HepG2 (cell line): ENCODE data around the gene ZNF771. TPM values are rescaled to one million over a fixed set of nuclear protein-coding genes. Genes with fewer than 3 reads are reported as not detected.

Source experiments
- MIER3 ChIP-seq: IDR thresholded peaks from 2 replicates; pipeline ENCODE4 v1.6.1; 2016; ENCODE audit warnings: missing compliant biosample characterization, borderline replicate concordance
- POLR2AphosphoS2 ChIP-seq: IDR thresholded peaks from 2 replicates; pipeline ENCODE4 v1.6.1; 2011; ENCODE audit warnings: low read depth, low read length, improper control_type of control experiment
- RXRB ChIP-seq: IDR thresholded peaks from 2 replicates; pipeline ENCODE4 v1.6.1; 2016; ENCODE audit warnings: borderline replicate concordance, missing genetic modification reagents, missing compliant biosample characterization
- ZNF343 ChIP-seq: sonication (generic); formaldehyde crosslinking; IDR thresholded peaks from 2 replicates; pipeline ENCODE4 v1.4.0; 2020; ENCODE audit warnings: mild to moderate bottlenecking, missing genetic modification reagents
- ZNF607 ChIP-seq: sonication (generic); formaldehyde crosslinking; IDR thresholded peaks from 2 replicates; pipeline ENCODE4 v1.5.1; 2020; ENCODE audit warnings: missing genetic modification reagents, mild to moderate bottlenecking, borderline replicate concordance
- ZNF841 ChIP-seq: sonication (generic); formaldehyde crosslinking; IDR thresholded peaks from 2 replicates; pipeline ENCODE4 v1.8.1; 2023; ENCODE audit warnings: missing genetic modification reagents, borderline replicate concordance
- polyA plus RNA-seq, 8 experiments: library from polyadenylated mRNA; depleted of rRNA in 3 of 8; stranded (reverse) in 7 of 8; unstranded in 1 of 8; fragments of >200 nt; fragmentation: Illumina TruSeq in 4 of 8; extraction: Trizol in 4 of 8; gene quantifications; 2 replicates each; pipeline versions ENCODE4 v1.2.1 to v1.2.3, GENCODE V29; 2011 to 2016; ENCODE audit warnings: low read depth in 4 of 8, missing spikeins in 1 of 8, mixed read lengths in 1 of 8; ENCODE audit not compliant: insufficient read depth in 1 of 8
- total RNA-seq, 5 experiments: library from RNA; depleted of rRNA; stranded (reverse); fragments of >200 nt; fragmentation: Illumina TruSeq; extraction: Trizol; gene quantifications; 2 replicates each; pipeline ENCODE4 v1.2.3, GENCODE V29; 2016; ENCODE audit warnings: low read depth in 1 of 5
- TF ChIP-seq, protein P1 (sequence below): IDR thresholded peaks from 2 replicates; pipeline ENCODE4 v1.4.0; 2020; ENCODE audit warnings: mild to moderate bottlenecking, missing genetic modification reagents
- TF ChIP-seq, protein P2 (sequence below): sonication (generic); formaldehyde crosslinking; IDR thresholded peaks from 2 replicates; pipeline ENCODE4 v1.4.0; 2020; ENCODE audit warnings: mild to moderate bottlenecking, missing genetic modification reagents
- TF ChIP-seq, protein P3 (sequence below): sonication (generic); formaldehyde crosslinking; IDR thresholded peaks from 2 replicates; pipeline ENCODE4 v1.4.0; 2020; ENCODE audit warnings: missing genetic modification reagents, borderline replicate concordance
- TF ChIP-seq, protein P4 (sequence below): sonication (generic); formaldehyde crosslinking; IDR thresholded peaks from 2 replicates; pipeline ENCODE4 v1.8.1; 2023; ENCODE audit warnings: missing genetic modification reagents, inconsistent platforms, borderline replicate concordance

ZNF771 gene
- total and polyA plus RNA-seq, 2 of the 13 experiments (the other 11 are each of a cell fraction or from before 2014, with no cell fraction given): 5.0 to 11.8 TPM

DNA sequence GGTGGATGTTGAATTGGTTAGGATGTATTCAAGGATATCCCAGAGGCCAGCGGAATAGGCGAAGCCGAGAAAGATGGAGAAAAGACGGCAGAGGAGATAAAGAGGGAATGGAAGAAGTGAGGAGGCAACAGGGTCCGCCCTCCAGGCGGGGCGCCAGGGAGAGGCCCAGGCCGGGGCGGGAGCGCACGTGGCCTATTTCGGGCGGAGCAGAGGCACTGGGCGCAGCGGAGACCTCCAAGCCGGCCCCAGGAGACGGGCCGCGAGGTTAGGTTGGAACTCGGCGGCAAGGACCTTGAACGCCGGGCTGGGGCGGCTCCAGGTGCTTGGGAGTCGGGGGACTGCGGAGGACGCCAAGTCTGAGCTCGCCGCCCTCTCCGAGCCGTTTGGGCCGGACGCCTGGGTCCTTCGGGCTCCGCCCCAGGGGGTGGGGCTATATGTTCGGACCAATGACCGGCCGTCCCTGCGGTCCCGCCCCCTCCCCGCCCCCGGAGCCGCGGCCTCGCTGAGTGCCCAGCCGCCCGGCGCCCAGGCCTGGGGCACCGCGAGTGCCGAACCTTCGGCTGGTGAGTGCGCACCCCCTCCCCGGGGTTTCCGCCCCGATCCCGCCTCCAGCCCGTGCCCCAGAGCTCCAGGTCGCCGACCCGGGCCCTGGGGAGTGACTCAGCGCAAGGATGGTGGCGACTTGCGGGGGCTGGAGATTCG is at the start of gene ZNF771 (continued):
- TF ChIP-seq, protein P1, sequence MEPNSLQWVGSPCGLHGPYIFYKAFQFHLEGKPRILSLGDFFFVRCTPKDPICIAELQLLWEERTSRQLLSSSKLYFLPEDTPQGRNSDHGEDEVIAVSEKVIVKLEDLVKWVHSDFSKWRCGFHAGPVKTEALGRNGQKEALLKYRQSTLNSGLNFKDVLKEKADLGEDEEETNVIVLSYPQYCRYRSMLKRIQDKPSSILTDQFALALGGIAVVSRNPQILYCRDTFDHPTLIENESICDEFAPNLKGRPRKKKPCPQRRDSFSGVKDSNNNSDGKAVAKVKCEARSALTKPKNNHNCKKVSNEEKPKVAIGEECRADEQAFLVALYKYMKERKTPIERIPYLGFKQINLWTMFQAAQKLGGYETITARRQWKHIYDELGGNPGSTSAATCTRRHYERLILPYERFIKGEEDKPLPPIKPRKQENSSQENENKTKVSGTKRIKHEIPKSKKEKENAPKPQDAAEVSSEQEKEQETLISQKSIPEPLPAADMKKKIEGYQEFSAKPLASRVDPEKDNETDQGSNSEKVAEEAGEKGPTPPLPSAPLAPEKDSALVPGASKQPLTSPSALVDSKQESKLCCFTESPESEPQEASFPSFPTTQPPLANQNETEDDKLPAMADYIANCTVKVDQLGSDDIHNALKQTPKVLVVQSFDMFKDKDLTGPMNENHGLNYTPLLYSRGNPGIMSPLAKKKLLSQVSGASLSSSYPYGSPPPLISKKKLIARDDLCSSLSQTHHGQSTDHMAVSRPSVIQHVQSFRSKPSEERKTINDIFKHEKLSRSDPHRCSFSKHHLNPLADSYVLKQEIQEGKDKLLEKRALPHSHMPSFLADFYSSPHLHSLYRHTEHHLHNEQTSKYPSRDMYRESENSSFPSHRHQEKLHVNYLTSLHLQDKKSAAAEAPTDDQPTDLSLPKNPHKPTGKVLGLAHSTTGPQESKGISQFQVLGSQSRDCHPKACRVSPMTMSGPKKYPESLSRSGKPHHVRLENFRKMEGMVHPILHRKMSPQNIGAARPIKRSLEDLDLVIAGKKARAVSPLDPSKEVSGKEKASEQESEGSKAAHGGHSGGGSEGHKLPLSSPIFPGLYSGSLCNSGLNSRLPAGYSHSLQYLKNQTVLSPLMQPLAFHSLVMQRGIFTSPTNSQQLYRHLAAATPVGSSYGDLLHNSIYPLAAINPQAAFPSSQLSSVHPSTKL (CRISPR knock-in tag): peak; percentile 80
- TF ChIP-seq ZNF607 (peak; percentile 93), POLR2AphosphoS2 (no peak), ZNF841 (no peak), ZNF343 (CRISPR knock-in tag) (peak; percentile 93), MIER3 (CRISPR knock-in tag) (peak; percentile 72; the same call in 1 of the 2 replicates), RXRB (CRISPR knock-in tag) (peak; percentile 68)
- TF ChIP-seq, protein P2, sequence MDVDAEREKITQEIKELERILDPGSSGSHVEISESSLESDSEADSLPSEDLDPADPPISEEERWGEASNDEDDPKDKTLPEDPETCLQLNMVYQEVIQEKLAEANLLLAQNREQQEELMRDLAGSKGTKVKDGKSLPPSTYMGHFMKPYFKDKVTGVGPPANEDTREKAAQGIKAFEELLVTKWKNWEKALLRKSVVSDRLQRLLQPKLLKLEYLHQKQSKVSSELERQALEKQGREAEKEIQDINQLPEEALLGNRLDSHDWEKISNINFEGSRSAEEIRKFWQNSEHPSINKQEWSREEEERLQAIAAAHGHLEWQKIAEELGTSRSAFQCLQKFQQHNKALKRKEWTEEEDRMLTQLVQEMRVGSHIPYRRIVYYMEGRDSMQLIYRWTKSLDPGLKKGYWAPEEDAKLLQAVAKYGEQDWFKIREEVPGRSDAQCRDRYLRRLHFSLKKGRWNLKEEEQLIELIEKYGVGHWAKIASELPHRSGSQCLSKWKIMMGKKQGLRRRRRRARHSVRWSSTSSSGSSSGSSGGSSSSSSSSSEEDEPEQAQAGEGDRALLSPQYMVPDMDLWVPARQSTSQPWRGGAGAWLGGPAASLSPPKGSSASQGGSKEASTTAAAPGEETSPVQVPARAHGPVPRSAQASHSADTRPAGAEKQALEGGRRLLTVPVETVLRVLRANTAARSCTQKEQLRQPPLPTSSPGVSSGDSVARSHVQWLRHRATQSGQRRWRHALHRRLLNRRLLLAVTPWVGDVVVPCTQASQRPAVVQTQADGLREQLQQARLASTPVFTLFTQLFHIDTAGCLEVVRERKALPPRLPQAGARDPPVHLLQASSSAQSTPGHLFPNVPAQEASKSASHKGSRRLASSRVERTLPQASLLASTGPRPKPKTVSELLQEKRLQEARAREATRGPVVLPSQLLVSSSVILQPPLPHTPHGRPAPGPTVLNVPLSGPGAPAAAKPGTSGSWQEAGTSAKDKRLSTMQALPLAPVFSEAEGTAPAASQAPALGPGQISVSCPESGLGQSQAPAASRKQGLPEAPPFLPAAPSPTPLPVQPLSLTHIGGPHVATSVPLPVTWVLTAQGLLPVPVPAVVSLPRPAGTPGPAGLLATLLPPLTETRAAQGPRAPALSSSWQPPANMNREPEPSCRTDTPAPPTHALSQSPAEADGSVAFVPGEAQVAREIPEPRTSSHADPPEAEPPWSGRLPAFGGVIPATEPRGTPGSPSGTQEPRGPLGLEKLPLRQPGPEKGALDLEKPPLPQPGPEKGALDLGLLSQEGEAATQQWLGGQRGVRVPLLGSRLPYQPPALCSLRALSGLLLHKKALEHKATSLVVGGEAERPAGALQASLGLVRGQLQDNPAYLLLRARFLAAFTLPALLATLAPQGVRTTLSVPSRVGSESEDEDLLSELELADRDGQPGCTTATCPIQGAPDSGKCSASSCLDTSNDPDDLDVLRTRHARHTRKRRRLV (CRISPR knock-in tag): peak; percentile 89
- TF ChIP-seq, protein P3, sequence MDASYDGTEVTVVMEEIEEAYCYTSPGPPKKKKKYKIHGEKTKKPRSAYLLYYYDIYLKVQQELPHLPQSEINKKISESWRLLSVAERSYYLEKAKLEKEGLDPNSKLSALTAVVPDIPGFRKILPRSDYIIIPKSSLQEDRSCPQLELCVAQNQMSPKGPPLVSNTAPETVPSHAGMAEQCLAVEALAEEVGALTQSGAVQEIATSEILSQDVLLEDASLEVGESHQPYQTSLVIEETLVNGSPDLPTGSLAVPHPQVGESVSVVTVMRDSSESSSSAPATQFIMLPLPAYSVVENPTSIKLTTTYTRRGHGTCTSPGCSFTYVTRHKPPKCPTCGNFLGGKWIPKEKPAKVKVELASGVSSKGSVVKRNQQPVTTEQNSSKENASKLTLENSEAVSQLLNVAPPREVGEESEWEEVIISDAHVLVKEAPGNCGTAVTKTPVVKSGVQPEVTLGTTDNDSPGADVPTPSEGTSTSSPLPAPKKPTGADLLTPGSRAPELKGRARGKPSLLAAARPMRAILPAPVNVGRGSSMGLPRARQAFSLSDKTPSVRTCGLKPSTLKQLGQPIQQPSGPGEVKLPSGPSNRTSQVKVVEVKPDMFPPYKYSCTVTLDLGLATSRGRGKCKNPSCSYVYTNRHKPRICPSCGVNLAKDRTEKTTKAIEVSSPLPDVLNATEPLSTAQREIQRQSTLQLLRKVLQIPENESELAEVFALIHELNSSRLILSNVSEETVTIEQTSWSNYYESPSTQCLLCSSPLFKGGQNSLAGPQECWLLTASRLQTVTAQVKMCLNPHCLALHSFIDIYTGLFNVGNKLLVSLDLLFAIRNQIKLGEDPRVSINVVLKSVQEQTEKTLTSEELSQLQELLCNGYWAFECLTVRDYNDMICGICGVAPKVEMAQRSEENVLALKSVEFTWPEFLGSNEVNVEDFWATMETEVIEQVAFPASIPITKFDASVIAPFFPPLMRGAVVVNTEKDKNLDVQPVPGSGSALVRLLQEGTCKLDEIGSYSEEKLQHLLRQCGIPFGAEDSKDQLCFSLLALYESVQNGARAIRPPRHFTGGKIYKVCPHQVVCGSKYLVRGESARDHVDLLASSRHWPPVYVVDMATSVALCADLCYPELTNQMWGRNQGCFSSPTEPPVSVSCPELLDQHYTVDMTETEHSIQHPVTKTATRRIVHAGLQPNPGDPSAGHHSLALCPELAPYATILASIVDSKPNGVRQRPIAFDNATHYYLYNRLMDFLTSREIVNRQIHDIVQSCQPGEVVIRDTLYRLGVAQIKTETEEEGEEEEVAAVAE (CRISPR knock-in tag): peak; percentile 60; the same call in 1 of the 2 replicates
- TF ChIP-seq, protein P4, sequence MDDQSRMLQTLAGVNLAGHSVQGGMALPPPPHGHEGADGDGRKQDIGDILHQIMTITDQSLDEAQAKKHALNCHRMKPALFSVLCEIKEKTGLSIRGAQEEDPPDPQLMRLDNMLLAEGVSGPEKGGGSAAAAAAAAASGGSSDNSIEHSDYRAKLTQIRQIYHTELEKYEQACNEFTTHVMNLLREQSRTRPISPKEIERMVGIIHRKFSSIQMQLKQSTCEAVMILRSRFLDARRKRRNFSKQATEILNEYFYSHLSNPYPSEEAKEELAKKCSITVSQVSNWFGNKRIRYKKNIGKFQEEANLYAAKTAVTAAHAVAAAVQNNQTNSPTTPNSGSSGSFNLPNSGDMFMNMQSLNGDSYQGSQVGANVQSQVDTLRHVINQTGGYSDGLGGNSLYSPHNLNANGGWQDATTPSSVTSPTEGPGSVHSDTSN (CRISPR knock-in tag): no peak
